ENCODE results near the gene SLC22A7. TPM values are rescaled to one million over a fixed set of nuclear protein-coding genes. Genes with fewer than 3 reads are reported as not detected.
"Not testable (repeated sequence)": the region's sequence is repeated elsewhere in the genome, so short reads cannot be mapped to it uniquely, and the experiment has no call there.

Gene SLC22A7
- total RNA-seq, 1 donor from 2014 or later = not detected

DNA sequence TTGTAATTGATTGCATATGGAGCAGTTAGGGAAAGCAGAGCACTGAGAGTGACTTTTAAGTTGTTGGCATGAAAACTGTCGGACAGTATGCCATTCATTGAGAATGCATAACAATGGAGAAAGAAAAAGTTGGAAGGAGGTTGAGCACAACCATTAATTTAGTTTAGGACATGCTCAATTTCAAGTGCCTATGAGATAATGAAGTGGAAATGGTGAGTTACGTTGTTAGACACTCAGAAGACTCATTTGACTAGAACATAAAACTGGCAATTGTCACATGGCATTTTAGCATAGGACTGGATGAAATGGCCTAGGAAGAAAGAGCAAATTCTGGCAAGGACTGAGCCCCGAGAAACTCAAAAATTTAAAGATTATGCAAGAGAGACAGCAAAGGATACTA, 49.4 kb downstream of the SLC22A7 start:
- H3K4me3 Mint-ChIP-seq = no peak overlapping the region
- Histone ChIP-seq H3K27me3 (no peaks in the 10 kb centered on the region), H3K4me3 (no peak overlapping the region), H3K4me2 (no peak overlapping the region), H4K20me1 (ENCODE audit: low read depth) (no peaks in the 10 kb centered on the region), H3K79me2 (ENCODE audit: low read depth) (no peaks in the 10 kb centered on the region), H3K9me3 (ENCODE audit: low read depth) (no peaks in the 10 kb centered on the region), H3F3A (ENCODE audit: low read depth) (no peaks in the 10 kb centered on the region), H3K9ac (peak overlapping the region; percentile 11), H2AFZ (replicated peaks) (no peak overlapping the region), H3K27ac (no peak overlapping the region), H3K36me3 (peaks cover 11% of the 10 kb centered on the region), H3K4me1 (no peaks in the 10 kb centered on the region)
- no peak overlapping the region for H3K27ac Mint-ChIP-seq
- no peaks in the 10 kb centered on the region for H3K27me3 Mint-ChIP-seq (ENCODE audit: insufficient read depth, low read depth)
- DNase-seq (ENCODE audit: low spot score) = no peak
- H3K4me1 Mint-ChIP-seq = no peaks in the 10 kb centered on the region
- H3K36me3 Mint-ChIP-seq = peaks cover 18% of the 10 kb centered on the region
- TF ChIP-seq EZH2phosphoT487 (IDR thresholded peaks at IDR 0.05) (no peak), EZH2 (IDR thresholded peaks at IDR 0.05) (no peak)
- no peaks in the 10 kb centered on the region for H3K9me3 Mint-ChIP-seq

DNA sequence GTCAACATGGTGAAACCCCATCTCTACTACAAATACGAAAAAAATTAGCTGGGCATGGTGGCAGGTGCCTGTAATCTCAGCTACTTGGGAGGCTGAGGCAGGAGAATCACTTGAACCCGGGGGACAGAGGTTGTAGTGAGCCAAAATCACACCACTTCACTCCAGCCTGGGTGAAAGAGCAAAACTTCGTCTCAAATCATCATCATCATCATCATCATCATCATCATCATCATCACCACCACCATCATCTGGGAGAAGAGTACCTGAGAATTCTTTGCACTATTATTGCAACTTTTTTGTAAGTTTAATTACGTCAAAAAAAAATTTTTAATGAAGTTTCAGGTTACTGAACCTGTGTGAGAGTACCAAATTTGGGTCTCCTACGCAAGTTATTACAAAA, 53.9 kb downstream of the SLC22A7 start:
- not testable (repeated sequence) for H3K36me3 ChIP-seq

More for the DNA sequence above, 53.9 kb downstream of the SLC22A7 start:
- H3K9me3 ChIP-seq (ENCODE audit: low read depth); DNase-seq (ENCODE audit: low spot score); H3K9me3 Mint-ChIP-seq; H3F3A ChIP-seq (ENCODE audit: low read depth); H3K27ac ChIP-seq; H3K27me3 Mint-ChIP-seq (ENCODE audit: insufficient read depth, low read depth); H3K79me2 ChIP-seq (ENCODE audit: low read depth); H4K20me1 ChIP-seq (ENCODE audit: low read depth); H3K4me1 Mint-ChIP-seq; H3K27me3 ChIP-seq; H2AFZ ChIP-seq (replicated peaks); H3K4me1 ChIP-seq; H3K27ac Mint-ChIP-seq; H3K9ac ChIP-seq; H3K4me2 ChIP-seq; H3K4me3 ChIP-seq; H3K4me3 Mint-ChIP-seq: not testable (repeated sequence)
- H3K36me3 Mint-ChIP-seq = peaks cover 33% of the 10 kb centered on the region

Small RNA genes within 50 kb of the gene (small RNA-seq; reads per million reads assigned to genes)
- gene RPL12P47 = not detected

Other genes starting within 250 kb of the SLC22A7 start
- gene CUL7, start 244.4 kb upstream of the SLC22A7 start, total RNA-seq (ENCODE audit: low replicate concordance) = 23.1 and 43.7 TPM in 2 replicates
- gene MRPL2, start 238.8 kb upstream of the SLC22A7 start, total RNA-seq (ENCODE audit: low replicate concordance) = 20.7 and 31.7 TPM in 2 replicates
- gene KLC4, start 238.6 kb upstream of the SLC22A7 start, total RNA-seq (ENCODE audit: low replicate concordance) = 12.6 and 28.2 TPM in 2 replicates
- gene PTK7, start 221.9 kb upstream of the SLC22A7 start, total RNA-seq (ENCODE audit: low replicate concordance) = 68.0 and 155 TPM in 2 replicates
- 15.0 and 35.6 TPM in 2 replicates for gene SRF, start 127.0 kb upstream of the SLC22A7 start, total RNA-seq (ENCODE audit: low replicate concordance)
- 14.1 and 25.9 TPM in 2 replicates for gene CUL9, start 116.1 kb upstream of the SLC22A7 start, total RNA-seq (ENCODE audit: low replicate concordance)
- gene DNPH1, start 68.8 kb upstream of the SLC22A7 start, total RNA-seq (ENCODE audit: low replicate concordance) = 25.2 and 113 TPM in 2 replicates
- 1.7 and 3.2 TPM in 2 replicates for gene TTBK1, start 54.8 kb upstream of the SLC22A7 start, total RNA-seq (ENCODE audit: low replicate concordance)
- 21.3 and 35.4 TPM in 2 replicates for gene CRIP3, start 10.6 kb downstream of the SLC22A7 start, total RNA-seq (ENCODE audit: low replicate concordance)
- gene ZNF318, start 71.4 kb downstream of the SLC22A7 start, total RNA-seq (ENCODE audit: low replicate concordance) = 17.6 TPM in 2 replicates
- gene ABCC10, start 129.3 kb downstream of the SLC22A7 start, total RNA-seq (ENCODE audit: low replicate concordance) = 10.1 and 14.6 TPM in 2 replicates
- gene DLK2, start 157.3 kb downstream of the SLC22A7 start, total RNA-seq (ENCODE audit: low replicate concordance) = 1.1 TPM in 1 of 2 replicates, not detected in the other
- gene TJAP1, start 179.3 kb downstream of the SLC22A7 start, total RNA-seq (ENCODE audit: low replicate concordance) = 12.9 and 31.4 TPM in 2 replicates
- gene LRRC73, start 212.1 kb downstream of the SLC22A7 start, total RNA-seq (ENCODE audit: low replicate concordance) = 0.37 TPM in 1 of 2 replicates, not detected in the other
- 102 and 117 TPM in 2 replicates for gene YIPF3, start 218.7 kb downstream of the SLC22A7 start, total RNA-seq (ENCODE audit: low replicate concordance)
- gene POLR1C, start 218.8 kb downstream of the SLC22A7 start, total RNA-seq (ENCODE audit: low replicate concordance) = 23.2 and 24.4 TPM in 2 replicates

Data from neural progenitor cell (in vitro differentiated cells).